Endodermal cell (in vitro differentiated cells): Measurements from ENCODE around the gene ABR. TPM values are rescaled to one million over a fixed set of nuclear protein-coding genes. Genes with fewer than 3 reads are reported as not detected.

Experiments used
- DNase-seq: peaks from one replicate; pipeline ENCODE4 v3.0.0-alpha.2; 2017
- H3K27ac ChIP-seq: 2 replicates; pipeline ENCODE4 v1.5.1; 2013; ENCODE audit warnings: mild to moderate bottlenecking, low read depth, low read length, moderate library complexity
- H3K27me3 ChIP-seq: 2 replicates; pipeline ENCODE4 v1.6.1; 2013; ENCODE audit warnings: mild to moderate bottlenecking, low read length, moderate library complexity; ENCODE audit not compliant: insufficient read depth, control insufficient read depth, poor library complexity, severe bottlenecking
- H3K36me3 ChIP-seq: 2 replicates; pipeline ENCODE4 v1.7.0; 2013; ENCODE audit warnings: mild to moderate bottlenecking, low read length, moderate library complexity; ENCODE audit not compliant: control insufficient read depth, insufficient read depth
- H3K4me1 ChIP-seq: one replicate; pipeline ENCODE4 v1.7.0; 2013; ENCODE audit warnings: low read length; ENCODE audit not compliant: control insufficient read depth, insufficient read depth
- H3K4me3 ChIP-seq: 2 replicates; pipeline ENCODE4 v1.5.1; 2013; ENCODE audit warnings: mild to moderate bottlenecking, low read length, moderate library complexity
- H3K9ac ChIP-seq: 2 replicates; pipeline ENCODE4 v1.6.1; 2013; ENCODE audit warnings: mild to moderate bottlenecking, low read length, moderate library complexity; ENCODE audit not compliant: poor library complexity, severe bottlenecking; ENCODE audit errors: extremely low read depth
- H3K9me3 ChIP-seq: 2 replicates; pipeline ENCODE4 v1.6.1; 2013; ENCODE audit warnings: mild to moderate bottlenecking, low read length, moderate library complexity; ENCODE audit not compliant: control insufficient read depth
- H3K27ac Mint-ChIP-seq: 2 replicates; pipeline ENCODE4 v1.8.0; 2020; ENCODE audit warnings: mixed read lengths
- H3K27me3 Mint-ChIP-seq: 2 replicates; pipeline ENCODE4 v1.8.0; 2021; ENCODE audit warnings: mild to moderate bottlenecking, mixed read lengths; ENCODE audit not compliant: insufficient read depth
- H3K36me3 Mint-ChIP-seq: 2 replicates; pipeline ENCODE4 v1.8.0; 2020; ENCODE audit warnings: low read depth, mixed read lengths
- H3K4me1 Mint-ChIP-seq: 2 replicates; pipeline ENCODE4 v1.8.0; 2020; ENCODE audit warnings: mixed read lengths
- H3K4me3 Mint-ChIP-seq: 2 replicates; pipeline ENCODE4 v1.8.0; 2020; ENCODE audit warnings: mild to moderate bottlenecking, moderate library complexity, mixed read lengths
- H3K9me3 Mint-ChIP-seq: 2 replicates; pipeline ENCODE4 v1.8.0; 2020; ENCODE audit warnings: mild to moderate bottlenecking, mixed read lengths
- CTCF ChIP-seq: fragments of 200-600 bp; sonication (generic); conservative IDR thresholded peaks from 2 replicates; pipeline ENCODE4 v1.5.0; 2021; ENCODE audit warnings: antibody characterized with exemption, mild to moderate bottlenecking
- WGBS, 2 experiments: methylation state at CpG; one replicate each; pipeline versions ENCODE4 v1.1.5 to v1.1.7; 2013; ENCODE audit warnings: missing lambda C conversion rate in 2 of 2, mixed read lengths in 1 of 2; ENCODE audit not compliant: insufficient coverage in 1 of 2, insufficient read length in 1 of 2; 5-methylcytosine and 5-hydroxymethylcytosine counted together
- total RNA-seq, 2 donors: library from RNA; stranded (reverse); fragmentation: NEBNext Ultra II Directional in 1 of 2; extraction: Animal tissue kit (Norgen Biotek cat#: 25700) in 1 of 2; gene quantifications; 2 replicates in 1 of 2; 3 replicates in 1 of 2; pipeline ENCODE4 v1.2.1, GENCODE V29; 2021

Gene ABR
- total RNA-seq, 2 donors from 2014 or later: 51.1 to 58.7 TPM

- Mint-ChIP-seq H3K9me3 (no peaks in the 10 kb centered on the region), H3K36me3 (no peaks in the 10 kb centered on the region), H3K27ac (no peak overlapping the region), H3K4me1 (no peaks in the 10 kb centered on the region), H3K27me3 (peaks cover 15% of the 10 kb centered on the region), H3K4me3 (no peak overlapping the region)
- H3K4me1 ChIP-seq: no peaks in the 10 kb centered on the region
- peaks cover 24% of the 10 kb centered on the region for H3K27me3 ChIP-seq
- no peak overlapping the region for H3K4me3 ChIP-seq
- H3K36me3 ChIP-seq: no peaks in the 10 kb centered on the region
- DNase-seq: no peak
- no peak overlapping the region for H3K27ac ChIP-seq
- TF ChIP-seq CTCF: no peak
- H3K9ac ChIP-seq: no peak overlapping the region
- H3K9me3 ChIP-seq: no peaks in the 10 kb centered on the region
- WGBS, 2 experiments: 92 to 100% methylated on average over 9 to 11 of the region's 11 CpGs
These were observed 146.3 kb downstream of the ABR start for GRCh38 chr17:1033503-1033902.

DNA sequence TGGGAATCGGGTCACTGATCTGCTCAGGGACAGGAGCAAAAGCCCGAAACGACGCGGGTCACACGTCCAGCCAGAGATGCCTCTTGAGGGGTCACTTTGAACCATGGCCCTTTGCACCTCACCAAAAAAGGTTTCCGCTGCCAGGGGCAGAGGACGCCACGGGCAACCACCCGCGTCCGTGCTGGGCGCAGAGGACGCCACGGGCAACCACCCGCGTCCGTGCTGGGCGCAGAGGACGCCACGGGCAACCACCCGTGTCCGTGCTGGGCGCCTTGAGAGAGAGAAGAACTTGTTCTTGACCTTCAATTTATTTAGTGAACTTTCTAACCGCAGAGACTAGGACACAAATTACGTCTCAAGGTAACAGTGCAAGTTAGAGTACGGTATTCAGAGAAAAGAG, 147.4 kb downstream of the ABR start:
- no peak overlapping the region for H3K27ac ChIP-seq
- peaks cover 24% of the 10 kb centered on the region for H3K27me3 ChIP-seq
- DNase-seq: no peak
- H3K4me1 Mint-ChIP-seq: no peaks in the 10 kb centered on the region
- H3K9me3 Mint-ChIP-seq: no peaks in the 10 kb centered on the region
- no peaks in the 10 kb centered on the region for H3K9me3 ChIP-seq
- H3K9ac ChIP-seq: no peak overlapping the region
- H3K4me3 ChIP-seq: no peak overlapping the region
- H3K27ac Mint-ChIP-seq: no peak overlapping the region
- H3K36me3 Mint-ChIP-seq: no peaks in the 10 kb centered on the region
- H3K4me1 ChIP-seq: no peaks in the 10 kb centered on the region
- peak overlapping the region; percentile 42 for H3K4me3 Mint-ChIP-seq
- 55 to 56% methylated on average over 20 to 27 of the region's 27 CpGs for WGBS, 2 experiments
- TF ChIP-seq CTCF: no peak
- peaks cover 15% of the 10 kb centered on the region for H3K27me3 Mint-ChIP-seq
- no peaks in the 10 kb centered on the region for H3K36me3 ChIP-seq

DNA sequence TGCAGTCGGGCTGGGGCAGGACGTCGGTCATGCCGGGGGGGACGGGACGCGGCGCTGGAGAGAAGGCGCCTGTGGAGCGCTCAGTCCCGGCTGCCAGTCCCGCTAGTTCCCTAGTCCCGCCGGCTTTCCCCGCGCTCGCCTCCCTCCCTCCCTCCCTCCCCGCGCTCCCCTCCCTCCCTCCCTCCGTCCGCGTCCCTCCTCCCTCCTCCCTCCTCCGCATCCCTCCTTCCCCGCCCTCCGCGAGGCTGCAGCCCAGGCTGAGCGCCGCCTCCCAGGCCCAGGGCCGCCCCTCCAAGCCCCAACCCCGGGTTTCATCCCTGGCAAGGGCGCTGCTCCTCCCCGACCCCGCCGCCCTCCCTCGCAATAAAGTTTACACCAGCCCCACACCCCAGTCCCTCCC, 148.1 kb downstream of the ABR start:
- H3K9me3 Mint-ChIP-seq: no peaks in the 10 kb centered on the region
- WGBS, 2 experiments: 0 to 5% methylated on average over 7 to 23 of the region's 35 CpGs
- peak; percentile 91 for DNase-seq

More for the DNA sequence above, 148.1 kb downstream of the ABR start:
- no peak for TF ChIP-seq CTCF
- Histone ChIP-seq H3K27ac (no peak overlapping the region), H3K9me3 (no peaks in the 10 kb centered on the region), H3K36me3 (no peaks in the 10 kb centered on the region), H3K9ac (no peak overlapping the region), H3K4me1 (no peaks in the 10 kb centered on the region), H3K27me3 (peaks cover 24% of the 10 kb centered on the region), H3K4me3 (no peak overlapping the region)
- Mint-ChIP-seq H3K27ac (no peak overlapping the region), H3K4me3 (peak overlapping the region; percentile 42), H3K36me3 (no peaks in the 10 kb centered on the region), H3K4me1 (no peaks in the 10 kb centered on the region), H3K27me3 (peaks cover 15% of the 10 kb centered on the region)
